Neuronal stem cell (in vitro differentiated cells): ENCODE data around the gene TLX2.

ENCODE experiments used
- DNase-seq: peaks from one replicate; pipeline ENCODE4 v3.0.0-alpha.2; 2013; ENCODE audit warnings: low spot score
- H2AFZ ChIP-seq: one replicate; pipeline ENCODE4 v1.6.1; 2013; ENCODE audit warnings: mild to moderate bottlenecking, low read length, inconsistent platforms
- H2AK5ac ChIP-seq: 2 replicates; pipeline ENCODE4 v1.6.1; 2013; ENCODE audit warnings: low read depth, mild to moderate bottlenecking, inconsistent platforms, low read length, moderate library complexity, mixed read lengths
- H2BK120ac ChIP-seq: 2 replicates; pipeline ENCODE4 v1.6.1; 2013; ENCODE audit warnings: low read depth, mild to moderate bottlenecking, inconsistent platforms, low read length, moderate library complexity, mixed read lengths
- H2BK12ac ChIP-seq: one replicate; pipeline ENCODE4 v1.6.1; 2013; ENCODE audit warnings: low read length, inconsistent platforms
- H2BK15ac ChIP-seq: 2 replicates; pipeline ENCODE4 v1.6.1; 2013; ENCODE audit warnings: mild to moderate bottlenecking, low read length, inconsistent platforms, mixed read lengths
- H2BK5ac ChIP-seq: one replicate; pipeline ENCODE4 v1.6.1; 2013; ENCODE audit warnings: inconsistent platforms, mild to moderate bottlenecking, low read length, moderate library complexity
- H3K14ac ChIP-seq: one replicate; pipeline ENCODE4 v1.6.1; 2013; ENCODE audit warnings: low read length, inconsistent platforms
- H3K18ac ChIP-seq: 2 replicates; pipeline ENCODE4 v1.6.1; 2013; ENCODE audit warnings: low read length, inconsistent platforms
- H3K23ac ChIP-seq: 2 replicates; pipeline ENCODE4 v1.6.1; 2013; ENCODE audit warnings: low read depth, mild to moderate bottlenecking, mixed read lengths, low read length, inconsistent platforms; ENCODE audit not compliant: poor library complexity
- H3K27ac ChIP-seq: replicated peaks from 3 replicates; pipeline ENCODE4 v1.5.1; 2013; ENCODE audit warnings: low read length, inconsistent platforms
- H3K27me3 ChIP-seq, 3 experiments: 2 replicates each; pipeline ENCODE4 v1.6.1; 2013; ENCODE audit warnings: low read length in 3 of 3, mild to moderate bottlenecking in 2 of 3, inconsistent platforms in 1 of 3, low read depth in 1 of 3, mixed read lengths in 1 of 3, moderate library complexity in 1 of 3; ENCODE audit not compliant: control insufficient read depth in 3 of 3, insufficient read depth in 3 of 3
- H3K36me3 ChIP-seq, 2 donors: replicated peaks in 1 of 2; 2 replicates each; pipeline ENCODE4 v1.6.1; 2013; ENCODE audit warnings: low read length in 2 of 2; ENCODE audit not compliant: control insufficient read depth in 2 of 2, insufficient read depth in 2 of 2
- H3K4ac ChIP-seq: 2 replicates; pipeline ENCODE4 v1.6.1; 2013; ENCODE audit warnings: inconsistent platforms, mild to moderate bottlenecking, low read length, moderate library complexity
- H3K4me1 ChIP-seq, 2 donors: 1 replicate in 1 of 2; 2 replicates in 1 of 2; pipeline ENCODE4 v1.6.1; 2013; ENCODE audit warnings: low read length in 2 of 2, low read depth in 1 of 2; ENCODE audit not compliant: control insufficient read depth in 2 of 2, insufficient read depth in 1 of 2
- H3K4me2 ChIP-seq: one replicate; pipeline ENCODE4 v1.6.1; 2013; ENCODE audit warnings: mild to moderate bottlenecking, low read length, inconsistent platforms; ENCODE audit not compliant: insufficient read depth, poor library complexity, severe bottlenecking
- H3K4me3 ChIP-seq, 2 donors: 2 replicates each; pipeline ENCODE4 v1.5.1; 2013; ENCODE audit warnings: low read length in 2 of 2, mild to moderate bottlenecking in 2 of 2, inconsistent platforms in 1 of 2, moderate library complexity in 1 of 2
- H3K79me1 ChIP-seq: one replicate; pipeline ENCODE4 v1.6.1; 2013; ENCODE audit warnings: low read depth, mild to moderate bottlenecking, inconsistent platforms, low read length, moderate library complexity
- H3K9ac ChIP-seq: one replicate; pipeline ENCODE4 v1.6.1; 2013; ENCODE audit warnings: mild to moderate bottlenecking, low read depth, low read length, inconsistent platforms; ENCODE audit not compliant: poor library complexity
- H3K9me3 ChIP-seq, 2 donors: replicated peaks in 1 of 2; 2 replicates each; pipeline versions ENCODE3 to v1.6.1; 2013; ENCODE audit warnings: low read length in 2 of 2, mild to moderate bottlenecking in 2 of 2, inconsistent platforms in 1 of 2, low read depth in 1 of 2, mixed read lengths in 1 of 2, moderate library complexity in 1 of 2; ENCODE audit not compliant: control insufficient read depth in 2 of 2, insufficient read depth in 1 of 2
- H4K8ac ChIP-seq: one replicate; pipeline ENCODE4 v1.6.1; 2013; ENCODE audit warnings: low read depth, mild to moderate bottlenecking, inconsistent platforms, low read length, moderate library complexity
- H4K91ac ChIP-seq: one replicate; pipeline ENCODE4 v1.6.1; 2013; ENCODE audit warnings: low read length, low read depth, mild to moderate bottlenecking, inconsistent platforms; ENCODE audit not compliant: poor library complexity
- WGBS, 2 donors: extraction: QIAGEN DNeasy Blood & Tissue Kit; methylation state at CpG; one replicate each; pipeline ENCODE4 v1.1.7; 2013; ENCODE audit warnings: missing lambda C conversion rate in 2 of 2, mixed read lengths in 1 of 2; ENCODE audit not compliant: insufficient read length in 2 of 2, insufficient replicate concordance in 1 of 2; ENCODE audit errors: extremely low coverage in 2 of 2; 5-methylcytosine and 5-hydroxymethylcytosine counted together

TLX2 gene

DNA sequence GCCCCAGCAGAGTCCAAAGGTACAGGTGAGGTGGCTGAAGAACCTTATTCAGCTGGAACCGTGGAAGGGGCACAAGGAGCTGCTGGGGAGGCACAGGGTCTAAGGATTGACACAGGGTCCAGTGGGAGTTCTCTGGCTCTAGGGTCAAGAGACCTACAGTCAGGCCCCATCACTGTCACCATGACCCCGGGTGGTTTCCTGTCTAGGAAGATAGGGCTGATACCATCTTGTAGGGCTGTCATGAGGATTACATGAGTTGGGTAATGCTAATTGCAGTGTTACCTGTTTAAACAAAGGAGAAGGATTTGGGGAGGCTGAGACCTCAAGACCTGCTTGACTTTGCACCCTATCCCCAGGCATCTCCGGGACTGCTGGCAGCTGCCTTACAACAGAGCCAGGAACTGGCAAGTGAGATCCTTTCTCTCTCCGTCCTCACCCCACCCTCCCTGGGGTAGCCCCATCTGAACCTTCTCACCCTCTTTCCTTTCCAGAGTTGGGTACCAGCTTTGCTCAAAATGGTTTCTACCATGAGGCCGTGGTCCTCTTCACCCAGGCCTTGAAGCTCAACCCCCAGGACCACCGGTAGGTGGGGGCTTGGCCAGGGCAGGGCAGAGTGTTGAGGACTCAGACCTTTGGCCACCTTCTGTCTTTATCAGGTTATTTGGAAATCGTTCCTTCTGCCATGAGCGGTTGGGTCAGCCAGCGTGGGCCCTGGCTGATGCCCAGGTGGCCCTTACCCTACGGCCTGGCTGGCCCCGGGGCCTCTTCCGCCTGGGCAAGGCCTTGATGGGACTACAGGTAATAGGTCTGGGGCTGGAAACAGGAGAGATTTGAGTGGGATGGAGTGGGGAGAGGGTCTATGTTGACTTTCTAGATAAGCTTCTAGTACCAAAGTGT is 22.4 kb upstream of the TLX2 start:
- no peak overlapping the region for H3K18ac ChIP-seq
- H3K9me3 ChIP-seq: no peaks in the 10 kb centered on the region
- H3K4me3 ChIP-seq: no peak overlapping the region
- no peaks in the 10 kb centered on the region for H3K4me1 ChIP-seq
- no peak for DNase-seq
- H3K79me1 ChIP-seq: no peaks in the 10 kb centered on the region
- no peak overlapping the region for H2BK12ac ChIP-seq
- no peak overlapping the region for H2AFZ ChIP-seq
- H4K8ac ChIP-seq: no peak overlapping the region
- no peak overlapping the region for H3K4ac ChIP-seq
- H3K27me3 ChIP-seq: peaks cover under 1 to 15% (median 9%) of the 10 kb centered on the region in 3 experiments
- H3K4me2 ChIP-seq: no peak overlapping the region
- no peak overlapping the region for H2BK5ac ChIP-seq
- no peak overlapping the region for H2BK120ac ChIP-seq
- no CpG with 5 or more reads among the region's 12 CpGs for WGBS, 2 donors
- no peak overlapping the region for H3K9ac ChIP-seq
- H2BK15ac ChIP-seq: no peak overlapping the region
- H4K91ac ChIP-seq: no peak overlapping the region
- peaks cover 31 to 50% of the 10 kb centered on the region in 2 donors for H3K36me3 ChIP-seq
- no peak overlapping the region for H3K23ac ChIP-seq
- H3K14ac ChIP-seq: no peak overlapping the region
- H3K27ac ChIP-seq: no peak overlapping the region
- H2AK5ac ChIP-seq: no peak overlapping the region

DNA sequence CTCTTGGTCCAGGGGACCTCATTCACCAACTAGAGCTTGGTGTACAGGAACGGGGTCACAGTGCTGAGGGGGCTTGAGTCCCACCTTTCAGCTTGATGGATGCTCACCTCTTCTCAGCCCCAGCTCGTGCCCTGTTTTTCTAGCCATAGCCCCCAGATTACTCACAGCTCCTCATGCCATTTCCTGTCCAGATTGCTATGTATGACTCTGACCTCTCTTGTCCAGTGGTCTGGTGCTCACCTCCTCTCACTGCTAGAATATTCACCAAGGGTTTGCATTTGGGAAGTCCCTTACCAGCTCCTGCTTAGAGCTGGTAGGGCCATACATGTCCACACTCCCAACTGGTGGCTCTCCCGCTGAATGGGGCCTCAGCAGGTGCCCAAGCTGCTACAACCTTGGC is 20.7 kb upstream of the TLX2 start:
- Histone ChIP-seq H4K8ac (no peak overlapping the region), H2AFZ (no peak overlapping the region), H3K4me2 (no peak overlapping the region), H3K4me3 (no peak overlapping the region), H3K9me3 (no peaks in the 10 kb centered on the region), H3K14ac (no peak overlapping the region), H2BK12ac (no peak overlapping the region), H3K4me1 (peaks cover 8 to 9% of the 10 kb centered on the region in 2 donors), H2BK120ac (no peak overlapping the region), H4K91ac (no peak overlapping the region), H2BK5ac (no peak overlapping the region), H3K9ac (no peak overlapping the region), H2BK15ac (no peak overlapping the region), H3K23ac (no peak overlapping the region), H3K36me3 (peaks cover 30 to 46% of the 10 kb centered on the region in 2 donors), H3K18ac (no peak overlapping the region), H3K27me3 (peaks cover 13 to 31% (median 25%) of the 10 kb centered on the region in 3 experiments), H2AK5ac (no peak overlapping the region), H3K27ac (no peak overlapping the region), H3K4ac (no peak overlapping the region), H3K79me1 (no peaks in the 10 kb centered on the region)
- no CpG with 5 or more reads among the region's 3 CpGs for WGBS, 2 donors
- DNase-seq: no peak

DNA sequence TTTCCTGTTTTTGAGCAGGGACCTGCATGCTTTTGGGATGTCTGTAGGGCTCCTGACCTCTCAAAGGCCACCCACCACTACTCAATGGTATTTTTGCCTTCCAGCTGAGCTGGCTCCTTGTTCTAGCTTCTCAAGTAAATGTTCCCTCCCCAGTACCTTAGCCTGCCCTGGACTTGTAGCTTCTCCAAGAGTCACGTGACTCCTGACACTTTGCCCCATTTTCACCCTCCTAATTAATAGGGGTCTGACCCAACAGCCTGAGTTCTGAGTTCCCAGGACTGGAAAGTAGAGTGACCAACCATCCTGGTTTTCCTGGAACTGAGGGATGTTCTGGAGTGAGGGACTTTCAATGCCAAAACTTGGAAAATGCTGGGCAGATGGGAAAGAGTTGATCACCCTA is 18.8 kb upstream of the TLX2 start:
- Histone ChIP-seq H2BK15ac (no peak overlapping the region), H3K4ac (no peak overlapping the region), H3K18ac (no peak overlapping the region), H2BK120ac (no peak overlapping the region), H2BK12ac (no peak overlapping the region), H4K91ac (no peak overlapping the region), H3K79me1 (no peaks in the 10 kb centered on the region), H2AK5ac (no peak overlapping the region), H4K8ac (no peak overlapping the region), H2AFZ (no peak overlapping the region), H3K4me3 (no peak overlapping the region), H3K4me2 (no peak overlapping the region), H3K9ac (no peak overlapping the region), H3K36me3 (peaks cover 29 to 41% of the 10 kb centered on the region in 2 donors), H3K27me3 (peaks cover 30 to 50% (median 44%) of the 10 kb centered on the region in 3 experiments), H3K14ac (no peak overlapping the region), H2BK5ac (no peak overlapping the region), H3K23ac (no peak overlapping the region), H3K4me1 (peaks cover 13 to 15% of the 10 kb centered on the region in 2 donors), H3K27ac (no peak overlapping the region), H3K9me3 (no peaks in the 10 kb centered on the region)
- no CpG with 5 or more reads among the region's 1 CpG for WGBS, 2 donors
- no peak for DNase-seq

DNA sequence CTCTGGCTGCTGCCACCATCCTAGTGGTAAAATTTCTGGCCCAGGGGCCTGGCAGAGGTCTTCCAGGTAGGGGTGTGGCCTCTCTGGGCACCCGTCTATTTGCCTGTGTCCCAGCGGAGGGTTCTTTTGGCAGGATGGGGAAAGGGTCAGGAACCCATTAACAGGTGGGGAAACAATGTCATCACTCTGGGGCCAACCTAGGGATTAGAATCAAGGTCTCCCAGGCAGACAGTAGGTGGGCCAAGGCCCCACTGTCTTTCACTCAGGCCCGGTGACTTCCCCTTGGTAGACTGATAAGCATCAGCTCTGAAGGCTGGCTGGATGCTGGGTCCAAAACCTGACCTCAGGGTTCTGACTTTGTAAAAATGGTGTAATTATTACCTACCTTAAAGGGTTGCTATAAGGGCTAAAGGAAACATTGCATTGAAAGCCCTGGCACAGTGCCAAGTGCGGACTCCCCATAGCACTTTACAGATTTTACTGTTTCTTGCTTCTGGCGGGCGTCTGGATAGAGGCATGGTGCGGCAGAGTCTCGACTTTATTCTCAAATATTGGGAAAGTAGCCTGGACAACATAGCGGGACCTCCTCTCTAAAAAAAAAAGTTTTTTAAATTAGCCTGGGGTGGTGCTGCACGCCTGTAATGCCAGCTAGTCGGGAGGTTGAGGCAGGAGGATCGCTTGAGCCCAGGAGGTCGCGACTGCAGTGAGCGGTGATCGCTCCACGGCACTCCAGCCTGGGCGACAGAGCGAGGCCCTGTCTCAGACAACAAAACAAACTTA is 17.1 kb upstream of the TLX2 start:
- H2BK120ac ChIP-seq: no peak overlapping the region
- H3K4me2 ChIP-seq: peak overlapping the region; percentile 82
- H3K36me3 ChIP-seq: peaks cover 13 to 24% of the 10 kb centered on the region in 2 donors
- H2AK5ac ChIP-seq: no peak overlapping the region
- no peak overlapping the region for H3K9ac ChIP-seq
- H2BK5ac ChIP-seq: no peak overlapping the region
- peak overlapping the region; percentile 41 to 74 for H3K4me3 ChIP-seq
- no peak overlapping the region for H2BK12ac ChIP-seq
- peak overlapping the region; percentile 85 for H2AFZ ChIP-seq
- no peak overlapping the region for H3K14ac ChIP-seq
- WGBS, 2 donors: no CpG with 5 or more reads among the region's 19 CpGs
- no peak for DNase-seq
- H3K23ac ChIP-seq: no peak overlapping the region
- no peak overlapping the region for H3K27ac ChIP-seq
- H3K18ac ChIP-seq: no peak overlapping the region
- no peaks in the 10 kb centered on the region for H3K9me3 ChIP-seq
- H3K79me1 ChIP-seq: no peaks in the 10 kb centered on the region
- H3K4me1 ChIP-seq: peaks cover 15 to 16% of the 10 kb centered on the region in 2 donors
- no peak overlapping the region for H4K8ac ChIP-seq
- H2BK15ac ChIP-seq: no peak overlapping the region
- H4K91ac ChIP-seq: no peak overlapping the region
- H3K4ac ChIP-seq: no peak overlapping the region
- H3K27me3 ChIP-seq: peaks cover 45 to 67% (median 62%) of the 10 kb centered on the region in 3 experiments
